Measurements from ENCODE around the gene KIF1C. TPM values are rescaled to one million over a fixed set of nuclear protein-coding genes. Genes with fewer than 3 reads are reported as not detected.
"Not testable (repeated sequence)": the region's sequence is repeated elsewhere in the genome, so short reads cannot be mapped to it uniquely, and the experiment has no call there.

KIF1C gene
- total RNA-seq, 2 donors from 2014 or later, result 212 to 226 TPM

DNA sequence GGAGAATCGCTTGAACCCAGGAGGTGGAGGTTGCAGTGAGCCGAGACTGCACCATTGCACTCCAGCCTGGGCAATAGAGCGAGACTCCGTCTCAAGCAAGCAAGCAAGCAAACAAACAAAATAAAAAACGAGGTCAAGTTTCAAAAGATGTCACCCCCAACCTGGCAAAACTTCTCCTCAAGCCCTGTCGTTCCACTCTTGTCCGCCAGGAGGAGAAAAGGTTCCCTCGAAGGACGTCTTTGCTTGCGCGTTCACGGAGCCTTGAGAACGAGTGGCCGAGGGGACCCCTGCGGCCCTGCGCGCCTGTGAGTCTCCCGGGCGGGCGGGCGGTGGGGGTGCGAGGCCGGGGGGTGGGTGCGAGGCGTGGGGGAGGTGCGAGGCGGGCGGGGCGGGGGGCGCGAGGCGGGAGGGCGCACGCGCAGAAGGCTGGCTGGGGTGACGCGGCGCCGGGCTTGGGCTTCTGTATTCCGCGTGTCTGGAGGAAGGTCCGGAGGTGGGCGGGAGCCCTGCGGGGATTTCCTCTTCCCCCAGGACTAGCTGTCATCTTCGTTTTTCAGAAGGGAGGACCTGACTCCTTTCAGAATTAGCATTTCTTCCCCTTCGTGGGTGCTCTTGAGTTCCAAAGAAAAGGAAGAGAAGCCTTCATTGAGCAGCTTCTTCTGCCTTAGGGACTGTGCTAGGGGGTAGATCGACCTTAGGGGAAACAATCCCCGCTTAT is 33.8 kb downstream of the KIF1C start:
- DNase-seq, result peak; percentile 72 to 90
- intact Hi-C loops (cut with DNase I, micrococcal nuclease), result loop anchor here in 1 of 2 donors (2.0 kb wide), 1 partner anchor 31 kb away; no protein-coding TSS in a partner anchor
- peak; percentile 65 for ATAC-seq

DNA sequence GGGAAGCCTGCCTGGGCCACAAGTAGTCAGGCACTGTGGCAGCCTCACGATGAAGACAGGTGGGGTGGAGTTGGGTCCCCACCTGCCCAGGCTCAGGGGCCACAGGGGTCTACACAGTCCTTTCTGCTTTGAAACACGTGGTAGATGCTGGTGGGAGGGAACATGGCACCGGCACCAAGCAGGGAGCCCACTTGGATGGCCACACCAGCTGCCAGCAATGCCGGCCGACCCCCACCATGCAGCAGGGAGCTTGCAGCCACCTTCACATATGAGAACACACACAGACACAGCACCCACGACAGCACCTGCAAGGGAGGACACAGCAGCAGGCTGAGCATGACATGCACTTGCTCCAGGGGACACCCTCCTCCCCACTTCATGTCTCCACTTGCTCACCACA is 35.1 kb downstream of the KIF1C start:
- intact Hi-C loops (cut with DNase I, micrococcal nuclease), result no loop called here

DNA sequence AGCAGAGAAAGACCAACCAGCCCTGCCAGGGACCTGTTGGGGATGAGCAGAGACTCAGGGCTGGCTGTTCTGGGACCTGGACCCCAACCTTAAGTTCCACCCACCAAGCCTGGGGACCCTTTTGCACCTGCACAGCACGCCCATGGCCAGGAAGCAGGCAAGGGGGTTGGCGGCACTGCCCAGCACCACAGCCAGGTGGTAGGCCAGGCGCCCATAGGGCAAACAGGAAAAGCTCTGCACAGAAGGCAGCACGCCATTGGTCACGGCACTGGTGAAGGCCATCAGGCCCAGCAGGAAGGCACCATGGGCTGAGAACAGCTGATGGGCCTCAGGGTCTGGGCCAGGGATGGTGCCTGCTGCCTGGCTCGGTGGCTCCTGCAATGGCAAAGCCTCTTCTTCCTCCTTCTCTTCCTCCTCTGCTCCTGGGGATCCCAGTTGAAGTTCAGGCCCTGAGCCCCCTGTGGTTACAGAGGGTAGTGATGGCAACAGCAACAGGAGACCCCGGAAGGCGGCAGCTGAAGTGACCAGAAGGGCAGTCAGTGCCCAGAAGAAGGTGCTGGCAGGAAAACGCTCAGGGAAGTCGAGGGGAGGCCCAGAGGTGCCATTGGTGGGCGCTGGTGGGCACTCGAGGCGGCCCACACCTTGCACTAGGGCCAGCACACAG is 35.7 kb downstream of the KIF1C start:
- DNase-seq, result no peak
- ATAC-seq, result no peak
- intact Hi-C loops (cut with DNase I, micrococcal nuclease), result no loop called here

More for the DNA sequence above, 35.1 kb downstream of the KIF1C start:
- ATAC-seq, result no peak
- DNase-seq, result no peak

DNA sequence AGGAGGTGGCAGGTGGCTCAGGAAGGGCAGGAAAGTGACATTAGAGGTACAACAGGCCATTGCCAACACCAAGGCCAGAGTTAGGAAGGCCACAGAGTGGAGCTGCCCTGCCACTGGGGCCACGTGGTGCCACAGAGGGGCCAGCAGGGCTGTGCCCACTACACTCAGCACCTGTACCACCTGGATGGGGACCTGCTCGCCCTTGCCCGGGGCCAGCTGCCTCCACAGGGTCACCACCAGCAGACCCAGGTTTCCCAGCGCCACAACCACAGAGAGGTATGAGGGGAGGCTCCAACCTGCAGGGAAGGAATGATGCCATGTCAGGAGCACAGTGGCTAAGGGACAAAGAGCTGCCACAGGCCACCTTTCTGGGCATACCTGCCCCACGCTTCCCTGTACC is 36.3 kb downstream of the KIF1C start:
- ATAC-seq (no peak), DNase-seq (no peak)
- intact Hi-C loops (cut with DNase I, micrococcal nuclease), result no loop called here

DNA sequence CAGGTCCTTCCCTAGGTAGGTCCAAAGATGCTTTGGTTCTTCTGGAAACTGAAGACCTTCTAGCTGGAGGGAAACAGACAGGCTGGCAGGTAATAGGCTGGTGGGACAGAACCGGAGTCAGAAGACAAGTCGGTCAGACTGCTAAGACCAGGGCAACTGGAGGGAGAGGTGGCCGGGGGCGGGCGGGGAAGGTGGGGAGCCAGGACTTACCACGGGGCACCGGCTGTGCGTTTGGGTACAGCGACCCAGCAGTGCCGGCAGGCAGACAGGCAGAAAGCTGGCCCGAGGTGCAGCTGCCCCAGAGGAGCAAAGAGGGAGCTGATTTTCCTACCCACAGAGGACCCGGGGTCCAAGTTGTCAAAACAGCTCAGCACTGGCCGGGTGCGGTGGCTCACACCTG is 36.9 kb downstream of the KIF1C start:
- DNase-seq, result no peak
- intact Hi-C loops (cut with DNase I, micrococcal nuclease), result no loop called here
- ATAC-seq, result no peak

DNA sequence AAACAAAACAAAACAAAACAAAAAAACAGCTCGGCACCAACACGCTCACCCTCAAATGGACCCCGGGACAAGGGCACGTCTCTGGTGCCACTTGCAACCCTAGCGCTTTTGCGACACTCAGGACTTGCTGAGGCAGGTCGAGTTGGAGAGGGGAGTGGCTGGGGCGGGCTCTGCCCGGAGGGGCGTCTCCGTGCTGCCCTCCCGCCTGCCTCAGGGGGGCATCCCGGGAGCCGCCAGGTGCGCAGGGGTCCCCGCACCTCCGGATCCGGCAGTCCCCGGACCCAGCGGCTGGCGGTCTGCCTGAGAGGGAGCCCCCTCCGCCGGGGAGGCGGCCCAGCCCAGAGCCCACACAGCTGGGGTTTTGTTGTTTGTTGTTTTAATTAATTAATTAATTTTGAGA is 37.6 kb downstream of the KIF1C start, which contains the start of gene SLC52A1:
SLC52A1 (minus strand) TSS at position 112 of the 400 bp plus-strand sequence. CDS start 820 bp downstream, outside the sequence.
- ATAC-seq (peak; percentile 72), DNase-seq (no peak)
- intact Hi-C loops (cut with DNase I, micrococcal nuclease), result no loop called here

DNA sequence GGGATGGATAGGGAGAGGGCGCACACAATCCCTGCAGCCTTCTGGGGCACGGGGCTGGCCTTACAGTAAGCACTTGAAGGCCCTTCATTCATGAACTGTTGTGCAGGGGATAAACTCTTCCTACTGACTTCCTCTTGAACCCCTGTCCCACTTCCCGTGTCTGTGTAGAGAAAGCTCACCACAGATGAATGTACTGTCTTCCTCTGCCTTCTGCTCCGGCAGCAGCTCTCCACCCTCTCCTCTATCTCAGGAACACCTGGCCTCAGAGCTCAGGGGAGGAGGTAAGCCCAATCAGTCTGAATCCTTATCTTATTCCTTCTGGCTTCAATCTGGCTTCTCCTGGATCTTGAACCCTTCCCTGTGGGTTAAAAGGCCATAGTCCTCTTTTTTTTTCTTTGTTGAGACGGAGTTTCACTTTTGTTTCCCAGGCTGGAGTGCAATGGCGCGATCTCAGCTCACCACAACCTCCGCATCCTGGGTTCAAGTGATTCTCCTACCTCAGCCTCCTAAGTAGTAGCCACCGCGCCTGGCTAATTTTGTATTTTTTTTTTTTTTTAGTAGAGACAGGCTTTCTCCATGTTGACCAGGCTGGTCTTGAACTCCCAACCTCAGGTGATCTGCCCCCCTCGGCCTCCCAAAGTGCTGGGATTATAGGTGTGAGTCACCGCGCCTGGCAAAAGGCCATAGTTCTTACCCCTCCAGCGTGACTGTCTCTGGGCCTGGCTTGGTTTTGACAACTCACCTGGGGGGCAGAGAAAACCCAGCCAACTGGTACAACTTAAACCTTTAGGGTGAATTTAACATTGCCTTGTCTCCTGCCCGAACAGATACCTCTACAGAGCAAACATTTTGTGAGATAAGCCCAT is 44.6 kb downstream of the KIF1C start:
- no peak for DNase-seq
- ATAC-seq, result peak; percentile 82
- intact Hi-C loops (cut with DNase I, micrococcal nuclease), result no loop called here

DNA sequence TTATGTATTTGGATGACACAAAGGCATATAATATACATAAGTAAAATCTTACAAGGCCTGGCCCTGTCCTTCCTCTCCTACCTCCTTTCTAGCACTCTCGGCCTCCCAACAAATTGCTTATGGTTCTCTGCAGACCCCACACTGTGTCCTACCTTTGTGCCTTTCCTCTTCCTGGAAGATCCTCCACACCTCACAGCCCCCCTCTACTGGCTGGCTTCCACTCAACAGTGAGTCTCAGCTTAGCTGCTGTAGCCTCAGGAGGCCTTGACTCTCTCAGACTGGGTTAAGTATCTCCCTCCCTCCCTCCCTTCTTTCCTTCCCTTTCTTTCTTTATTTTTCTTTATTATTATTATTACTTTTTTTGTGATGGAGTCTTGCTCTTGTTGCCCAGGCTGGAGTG is 45.8 kb downstream of the KIF1C start:
- no peak for ATAC-seq
- DNase-seq, result no peak
- intact Hi-C loops (cut with DNase I, micrococcal nuclease), result no loop called here

DNA sequence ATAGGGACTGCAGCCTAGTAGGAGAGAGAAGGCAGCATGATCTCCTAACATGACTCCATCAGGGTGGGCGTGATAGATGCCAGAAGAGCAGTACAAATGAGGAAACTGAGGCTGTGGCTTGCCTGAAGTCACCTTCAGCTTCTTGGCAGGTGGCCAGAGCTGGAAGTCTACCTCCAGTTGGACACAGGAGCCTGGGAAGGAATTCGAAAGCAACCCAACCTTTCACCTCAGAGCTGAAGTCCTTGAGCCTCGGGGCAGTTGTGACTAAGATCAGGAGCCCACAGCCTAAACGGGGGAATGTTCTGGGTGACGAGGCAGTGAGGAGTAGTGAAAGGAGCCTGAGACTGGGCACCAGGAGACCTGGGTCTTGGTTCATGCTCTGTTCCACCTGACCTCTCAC is 46.9 kb downstream of the KIF1C start:
- intact Hi-C loops (cut with DNase I, micrococcal nuclease), result no loop called here
- DNase-seq, result peak in 1 of 2 donors; percentile 41
- ATAC-seq, result peak; percentile 31

DNA sequence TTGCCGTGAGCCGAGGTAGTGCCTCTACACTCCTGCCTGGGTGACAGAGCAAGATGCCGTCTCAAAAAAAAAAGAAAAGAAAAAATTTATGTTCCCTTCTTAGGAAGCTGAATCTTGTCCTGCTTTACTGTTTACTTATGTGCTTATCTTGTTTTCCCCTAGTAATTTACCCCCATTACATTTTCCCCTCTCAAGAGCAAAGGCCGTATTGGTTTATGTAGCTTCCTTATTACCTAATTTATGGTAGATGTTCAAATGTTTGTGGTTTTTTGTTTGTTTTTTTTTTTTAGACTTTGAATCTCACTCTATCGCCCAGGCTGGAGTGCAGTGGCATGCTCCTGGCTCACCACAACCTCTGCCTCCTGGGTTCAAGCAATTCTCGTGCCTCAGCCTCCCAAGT is 47.7 kb downstream of the KIF1C start:
- DNase-seq, result no peak
- intact Hi-C loops (cut with DNase I, micrococcal nuclease), result no loop called here
- peak; percentile 75 for ATAC-seq

DNA sequence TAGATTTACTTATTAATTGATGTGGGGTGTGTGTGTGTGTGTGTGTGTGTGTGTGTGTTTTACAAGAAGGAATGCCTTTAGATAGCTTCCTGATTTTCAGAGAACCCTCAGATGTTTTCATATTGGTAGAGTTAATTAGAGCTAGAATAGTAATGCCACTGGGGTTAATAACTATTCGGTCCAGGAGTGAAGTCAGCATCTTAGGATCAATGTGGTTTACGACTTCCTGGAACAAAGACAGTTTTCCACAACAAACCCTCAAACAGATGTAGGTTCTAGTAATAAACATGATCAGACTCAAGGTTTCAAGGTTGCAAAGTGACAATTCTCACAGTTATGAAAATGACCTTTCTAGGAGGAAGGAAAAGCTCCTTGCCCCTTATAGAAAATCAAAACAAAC is 49.7 kb downstream of the KIF1C start:
- intact Hi-C loops (cut with DNase I, micrococcal nuclease), result no loop called here
- peak; percentile 6 for ATAC-seq
- no peak for DNase-seq

DNA sequence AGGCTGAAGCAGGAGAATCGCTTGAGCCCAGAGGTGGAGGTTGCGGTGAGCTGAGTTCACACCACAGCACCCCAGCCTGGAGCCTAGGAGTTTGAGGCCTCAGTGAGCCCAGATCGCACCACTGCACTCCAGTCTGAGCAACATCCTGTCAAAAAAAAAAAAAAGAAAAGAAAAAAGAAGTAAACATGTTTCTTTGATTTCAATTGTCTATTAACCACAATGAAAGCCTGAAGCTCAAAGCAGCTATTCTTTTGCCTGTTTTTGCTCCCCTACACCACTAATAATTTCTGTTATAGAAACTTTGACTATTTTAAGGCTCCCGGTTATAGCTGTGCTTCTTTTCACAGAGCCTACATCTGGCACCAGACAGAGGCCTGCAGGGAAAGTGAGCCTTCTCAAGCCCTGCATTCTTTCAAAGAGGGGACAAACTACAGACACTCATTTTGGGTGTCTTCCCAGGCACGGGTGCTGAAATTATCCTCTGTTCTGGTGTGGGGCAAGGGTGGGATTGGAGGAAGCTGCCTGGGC is 51.6 kb downstream of the KIF1C start:
- intact Hi-C loops (cut with DNase I, micrococcal nuclease), result no loop called here
- ATAC-seq, result no peak
- DNase-seq, result no peak

DNA sequence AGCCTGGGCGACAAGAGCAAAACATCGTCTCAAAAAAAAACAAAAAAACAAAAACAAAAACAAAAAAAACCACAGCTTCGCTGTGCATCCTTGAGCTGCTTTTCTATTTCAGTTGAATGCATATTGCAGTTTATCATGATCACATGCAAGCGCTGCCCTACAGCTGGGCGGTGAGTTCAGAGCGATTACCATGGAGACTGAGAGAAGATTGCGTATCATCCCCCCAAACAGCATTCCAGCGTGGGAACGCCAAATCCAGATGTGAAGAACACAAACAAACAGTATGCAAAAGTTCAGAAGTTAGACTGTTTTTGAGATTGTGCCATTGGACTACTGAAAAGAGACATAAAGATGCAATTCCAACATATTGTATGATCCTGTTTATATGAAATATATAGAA is 52.5 kb downstream of the KIF1C start:
- intact Hi-C loops (cut with DNase I, micrococcal nuclease), result no loop called here
- DNase-seq, result no peak
- ATAC-seq, result no peak

DNA sequence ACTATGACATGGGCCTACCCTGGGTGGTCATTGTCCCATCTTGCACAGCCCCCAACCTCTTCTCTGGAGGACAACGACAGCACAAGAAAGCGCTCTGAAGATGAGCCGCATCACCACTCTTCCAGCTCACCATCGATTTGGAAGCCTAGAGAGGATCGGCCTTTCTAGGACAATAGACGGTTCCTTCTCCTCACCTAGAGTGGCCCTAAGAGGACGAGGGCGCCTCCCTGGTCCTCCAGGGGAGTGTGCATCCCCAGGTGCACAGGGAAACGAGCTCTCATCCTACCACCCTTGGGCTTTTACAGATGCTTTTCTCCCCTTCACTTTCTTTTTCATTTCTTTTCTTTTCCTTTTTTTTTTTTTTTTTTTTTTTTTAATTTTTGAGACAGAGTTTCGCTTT is 57.8 kb downstream of the KIF1C start:
- ATAC-seq (no peak), DNase-seq (no peak)
- intact Hi-C loops (cut with DNase I, micrococcal nuclease), result no loop called here

DNA sequence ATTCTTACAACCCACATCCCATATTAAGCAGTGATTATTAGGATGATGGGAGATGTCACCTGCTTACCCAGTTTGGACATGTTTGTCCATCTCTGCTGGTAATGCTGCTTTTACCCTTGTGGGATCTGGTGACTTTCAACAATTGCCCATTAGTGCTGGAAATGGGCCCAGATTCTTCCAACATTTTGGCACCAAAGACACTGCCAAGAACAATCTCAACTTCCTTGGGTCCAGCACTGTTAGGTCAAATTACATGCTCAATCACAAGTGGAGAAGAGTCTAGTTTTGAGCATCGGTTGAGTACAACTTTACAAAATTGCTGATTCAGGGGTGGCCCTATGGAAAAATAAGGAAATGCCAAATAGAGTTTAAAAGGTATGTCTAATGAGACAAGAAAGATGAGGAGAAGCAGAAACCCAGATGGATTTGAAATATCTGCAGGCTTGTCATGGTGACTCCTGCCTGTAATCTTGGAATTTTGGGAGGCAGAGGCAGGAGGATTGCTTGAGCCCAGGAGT is 67.5 kb downstream of the KIF1C start:
- intact Hi-C loops (cut with DNase I, micrococcal nuclease), result no loop called here
- ATAC-seq (no peak), DNase-seq (no peak)

DNA sequence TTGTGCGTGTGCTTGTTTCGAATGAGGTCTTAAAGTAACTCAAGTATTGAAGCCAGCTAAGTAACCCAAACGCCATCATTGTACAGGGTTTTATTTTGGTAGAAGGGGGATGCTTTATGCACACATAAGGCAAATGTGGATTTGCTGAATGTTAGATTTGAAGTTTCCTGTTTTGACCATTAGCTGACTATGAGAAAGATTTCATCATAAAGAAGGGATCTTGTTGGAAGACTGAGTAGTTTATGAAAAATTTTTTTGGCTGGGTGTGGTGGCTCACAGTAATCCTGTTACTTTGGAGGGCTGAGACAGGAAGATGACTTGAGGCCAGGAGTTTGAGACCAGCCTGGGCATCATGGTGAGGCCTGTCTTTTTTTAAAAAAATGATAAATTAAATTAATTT is 70.5 kb downstream of the KIF1C start:
- no peak for ATAC-seq
- intact Hi-C loops (cut with DNase I, micrococcal nuclease), result no loop called here
- no peak for DNase-seq

DNA sequence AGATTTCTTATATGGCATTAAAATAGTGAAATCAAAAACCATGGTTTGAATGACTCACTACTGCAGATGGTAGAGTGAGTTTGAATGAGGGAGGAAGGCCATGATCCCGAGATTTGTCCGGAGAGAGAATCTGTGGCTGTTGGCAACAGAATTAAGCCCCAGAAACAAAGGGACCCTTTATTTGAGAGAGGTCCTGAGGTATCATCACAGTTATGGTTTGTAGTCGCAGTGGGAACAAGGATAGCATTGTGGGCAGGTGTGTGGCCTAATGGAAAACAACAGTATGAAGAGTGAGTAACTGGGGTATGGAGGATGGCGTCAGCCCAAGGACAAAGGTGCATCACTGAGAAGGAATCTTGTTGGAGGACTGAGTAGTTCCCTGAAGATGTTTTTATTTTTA is 72.0 kb downstream of the KIF1C start:
- no peak for ATAC-seq
- intact Hi-C loops (cut with DNase I, micrococcal nuclease), result no loop called here
- no peak for DNase-seq

DNA sequence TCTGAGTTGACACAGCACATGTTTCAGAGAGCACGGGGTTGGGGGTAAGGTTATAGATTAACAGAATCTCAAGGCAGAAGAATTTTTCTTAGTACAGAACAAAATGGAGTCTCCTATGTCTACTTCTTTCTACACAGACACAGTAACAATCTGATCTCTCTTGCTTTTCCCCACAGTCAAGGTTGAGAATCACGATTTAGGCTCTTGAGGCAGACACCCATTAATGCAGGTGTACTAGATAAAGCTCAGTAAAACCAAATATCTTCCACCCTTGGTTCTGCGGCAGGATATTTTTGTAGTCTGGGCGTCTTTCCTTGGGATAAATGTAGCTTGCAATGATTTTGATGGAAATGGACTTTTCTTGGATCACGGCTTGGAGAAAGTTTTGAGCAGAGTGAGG is 77.7 kb downstream of the KIF1C start:
- intact Hi-C loops (cut with DNase I, micrococcal nuclease); ATAC-seq; DNase-seq: not testable (repeated sequence)

DNA sequence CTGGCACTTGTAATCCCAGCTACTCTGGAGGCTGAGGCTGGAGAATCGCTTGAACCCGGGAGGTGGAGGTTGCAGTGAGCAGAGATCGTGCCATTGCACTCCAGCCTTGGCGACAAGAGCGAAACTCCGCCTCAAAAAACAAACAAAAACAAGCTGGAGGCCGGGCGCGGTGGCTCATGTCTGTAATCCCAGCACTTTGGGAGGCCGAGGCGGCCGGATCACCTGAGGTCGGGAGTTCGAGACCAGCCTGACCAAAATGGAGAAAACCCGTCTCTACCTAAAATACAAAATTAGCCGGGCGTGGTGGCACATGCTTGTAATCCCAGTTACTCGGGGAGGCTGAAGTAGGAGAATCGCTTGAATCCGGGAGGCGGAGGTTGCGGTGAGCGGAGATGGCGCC is 79.5 kb downstream of the KIF1C start:
- intact Hi-C loops (cut with DNase I, micrococcal nuclease); ATAC-seq: not testable (repeated sequence)
- DNase-seq, result peak in 1 of 2 donors; percentile 9

Measured in left colon (tissue), 2 donors.